Brain microvascular endothelial cell (primary cell): Measurements from ENCODE around the gene UQCRFS1.
"Not testable (repeated sequence)": the region's sequence is repeated elsewhere in the genome, so short reads cannot be mapped to it uniquely, and the experiment has no call there.

Experiments used
- DNase-seq: peaks from one replicate; pipeline ENCODE4 v3.0.0-alpha.2; 2020
- H3K27ac ChIP-seq: fragments of 250-450 bp; sonication (Bioruptor Pico); 2 replicates; pipeline ENCODE4 v1.5.1; 2020; ENCODE audit warnings: mild to moderate bottlenecking, moderate library complexity
- H3K27me3 ChIP-seq: fragments of 250-450 bp; sonication (Bioruptor Pico); replicated peaks from 2 replicates; pipeline ENCODE4 v1.5.1; 2020; ENCODE audit warnings: mild to moderate bottlenecking
- H3K36me3 ChIP-seq: fragments of 250-450 bp; sonication (Bioruptor Pico); replicated peaks from 2 replicates; pipeline ENCODE4 v1.5.1; 2020; ENCODE audit warnings: mild to moderate bottlenecking
- H3K4me3 ChIP-seq: 2 replicates; pipeline ENCODE4 v1.5.1; 2011; ENCODE audit warnings: low read depth, mild to moderate bottlenecking, control low read depth, low read length, moderate library complexity
- CTCF ChIP-seq: IDR thresholded peaks from 2 replicates; pipeline ENCODE4 v1.5.1; 2011; ENCODE audit warnings: low read depth, mild to moderate bottlenecking, moderate library complexity, low read length, control low read depth, inconsistent platforms; ENCODE audit errors: missing control alignments
- in situ Hi-C: cut with HindIII; loops from 2 replicates; pipeline ENCODE4 v1.10.0; 2017; ENCODE audit warnings: low sequenced_read_pairs, low pct_ligation_motif_present

UQCRFS1 gene

GRCh38 chr19:29256516-29256915 lies 43.6 kb upstream of the UQCRFS1 start:
- TF ChIP-seq CTCF, result no peak
- in situ Hi-C loops, result no loop called here
- DNase-seq, result no peak
- no peak overlapping the region for H3K4me3 ChIP-seq
- no peaks in the 10 kb centered on the region for H3K27me3 ChIP-seq
- H3K36me3 ChIP-seq, result no peaks in the 10 kb centered on the region
- no peak overlapping the region for H3K27ac ChIP-seq

GRCh38 chr19:29255912-29256311 lies 43.0 kb upstream of the UQCRFS1 start:
- Histone ChIP-seq H3K36me3 (no peaks in the 10 kb centered on the region), H3K27ac (no peak overlapping the region), H3K27me3 (no peaks in the 10 kb centered on the region), H3K4me3 (no peak overlapping the region)
- no peak for TF ChIP-seq CTCF
- in situ Hi-C loops, result no loop called here
- DNase-seq, result no peak

GRCh38 chr19:29255006-29255405 lies 42.1 kb upstream of the UQCRFS1 start:
- no peak for TF ChIP-seq CTCF
- H3K27me3 ChIP-seq, result no peaks in the 10 kb centered on the region
- DNase-seq, result no peak
- no peak overlapping the region for H3K4me3 ChIP-seq
- H3K27ac ChIP-seq, result no peak overlapping the region
- H3K36me3 ChIP-seq, result no peaks in the 10 kb centered on the region
- in situ Hi-C loops, result no loop called here

- in situ Hi-C loops, H3K36me3 ChIP-seq, H3K27me3 ChIP-seq, DNase-seq, H3K4me3 ChIP-seq, H3K27ac ChIP-seq: not testable (repeated sequence)
Observed at GRCh38 chr19:29249798-29250197, 36.8 kb upstream of the UQCRFS1 start.

- no peak overlapping the region for H3K4me3 ChIP-seq
- no peak for DNase-seq
- no peaks in the 10 kb centered on the region for H3K36me3 ChIP-seq
- TF ChIP-seq CTCF, result no peak
- H3K27me3 ChIP-seq, result no peaks in the 10 kb centered on the region
- in situ Hi-C loops, result no loop called here
- H3K27ac ChIP-seq, result no peak overlapping the region
Observed at GRCh38 chr19:29248332-29248844, 35.4 kb upstream of the UQCRFS1 start.

- in situ Hi-C loops, result no loop called here
- no peak overlapping the region for H3K4me3 ChIP-seq
- no peak overlapping the region for H3K27ac ChIP-seq
- no peaks in the 10 kb centered on the region for H3K27me3 ChIP-seq
- TF ChIP-seq CTCF, result no peak
- no peak for DNase-seq
- no peaks in the 10 kb centered on the region for H3K36me3 ChIP-seq
Observed at GRCh38 chr19:29247872-29248271, 34.9 kb upstream of the UQCRFS1 start.
